Right cardiac atrium (tissue), 5 donors: ENCODE results near the gene REN. TPM values are rescaled to one million over a fixed set of nuclear protein-coding genes. Genes with fewer than 3 reads are reported as not detected.

ENCODE experiments used
- ATAC-seq, 2 donors: fragments of 200-7000 bp; cut with Tn5 transposase; one replicate each; pipeline versions ENCODE4 v1.8.0 to v1.9.1; 2020; ENCODE audit warnings: moderate library complexity in 2 of 2, mild to moderate bottlenecking in 1 of 2
- DNase-seq, 3 donors: peaks; one replicate each; pipeline ENCODE4 v3.0.0-alpha.2; 2020
- H3K27ac ChIP-seq: one replicate; pipeline ENCODE4 v1.5.1; 2013; ENCODE audit warnings: mild to moderate bottlenecking, low read length, control low read depth, moderate library complexity
- H3K27me3 ChIP-seq: one replicate; pipeline ENCODE4 v1.6.1; 2013; ENCODE audit not compliant: control insufficient read depth, insufficient read depth
- H3K4me1 ChIP-seq: one replicate; pipeline ENCODE4 v1.6.1; 2013; ENCODE audit warnings: low read length; ENCODE audit not compliant: control insufficient read depth, insufficient read depth
- H3K4me3 ChIP-seq: one replicate; pipeline ENCODE4 v1.5.1; 2013; ENCODE audit warnings: low read length, control low read depth
- H3K9me3 ChIP-seq: one replicate; pipeline ENCODE4 v1.6.1; 2013; ENCODE audit warnings: low read length; ENCODE audit not compliant: control insufficient read depth
- WGBS: extraction: QIAGEN DNeasy Blood & Tissue Kit; methylation state at CpG from one replicate; pipeline ENCODE4 v1.1.7; 2013; 5-methylcytosine and 5-hydroxymethylcytosine counted together
- intact Hi-C, 4 donors: fragments of 100-400 bp; cut with DNase I; formaldehyde crosslinking; loops; one replicate each; pipeline versions ENCODE4 v1.11.0 to v1.14.0; 2022 to 2023
- polyA plus RNA-seq: library from polyadenylated mRNA; stranded (reverse); fragments of 200-250 nt; gene quantifications from one replicate; pipeline ENCODE4 v1.2.3, GENCODE V29; 2013
- total RNA-seq, 4 donors: library from RNA; stranded (reverse); fragmentation: NEBNext Ultra II Directional; extraction: Animal tissue kit (Norgen Biotek cat#: 25700); gene quantifications; one replicate each; pipeline ENCODE4 v1.2.1, GENCODE V29; 2021
- donor health status: healthy with polysubstance abuse.
- donor health status: DM: no; HTN: yes; CAD: no.
- donor health status: DM: no; HTN: no; CAD: no.
- donor health status: DM: no; HTN: yes; CAD: no; lungs with severe emphysema.
- donor health status: DM: yes; HTN: yes; CAD: no.

REN gene
- total and polyA plus RNA-seq, 5 donors: 0.51 to 2.9 (median 0.95) TPM; not detected in 1

- Histone ChIP-seq H3K27me3 (no peaks in the 10 kb centered on the region), H3K9me3 (no peaks in the 10 kb centered on the region), H3K4me1 (no peaks in the 10 kb centered on the region), H3K27ac (no peak overlapping the region), H3K4me3 (no peak overlapping the region)
- intact Hi-C loops: no loop called here
- no peak for ATAC-seq
- no peak for DNase-seq
- 77% methylated on average over 12 of the region's 12 CpGs for WGBS
These were observed 35.4 kb upstream of the REN start for GRCh38 chr1:204201348-204202040.

GRCh38 chr1:204199579-204199978, 33.4 kb upstream of the REN start:
- DNase-seq: peak in 1 of 3 donors; percentile 64

GRCh38 chr1:204198348-204199340, 32.5 kb upstream of the REN start:
- DNase-seq: peak in 1 of 3 donors; percentile 53
- WGBS: 47% methylated on average over 18 of the region's 18 CpGs
- H3K9me3 ChIP-seq: no peaks in the 10 kb centered on the region
- H3K4me1 ChIP-seq: no peaks in the 10 kb centered on the region
- no peak overlapping the region for H3K27ac ChIP-seq
- no peak overlapping the region for H3K4me3 ChIP-seq
- H3K27me3 ChIP-seq: no peaks in the 10 kb centered on the region
- intact Hi-C loops: no loop called here
- peak; percentile 34 to 42 for ATAC-seq

More at GRCh38 chr1:204199579-204199978, 33.4 kb upstream of the REN start:
- intact Hi-C loops: no loop called here
- no peak overlapping the region for H3K27ac ChIP-seq
- WGBS: 68% methylated on average over 9 of the region's 9 CpGs
- no peaks in the 10 kb centered on the region for H3K9me3 ChIP-seq
- H3K27me3 ChIP-seq: no peaks in the 10 kb centered on the region
- H3K4me1 ChIP-seq: no peaks in the 10 kb centered on the region
- peak; percentile 49 to 55 for ATAC-seq
- H3K4me3 ChIP-seq: no peak overlapping the region

GRCh38 chr1:204197068-204197467, 30.9 kb upstream of the REN start:
- ATAC-seq (no peak), DNase-seq (no peak)
- intact Hi-C loops: no loop called here
- Histone ChIP-seq H3K9me3 (no peaks in the 10 kb centered on the region), H3K4me1 (no peaks in the 10 kb centered on the region), H3K27ac (no peak overlapping the region), H3K27me3 (no peaks in the 10 kb centered on the region), H3K4me3 (no peak overlapping the region)
- WGBS: 88% methylated on average over 5 of the region's 5 CpGs

- no peak within 1 kb of the TSS for H3K27ac ChIP-seq
- no peaks in the 10 kb centered on the region for H3K27me3 ChIP-seq
- no peak within 1 kb of the TSS for H3K4me3 ChIP-seq
- H3K4me1 ChIP-seq: no peaks in the 10 kb centered on the region
- WGBS: 59% methylated on average over 18 of the region's 18 CpGs
- ATAC-seq (no peak), DNase-seq (no peak)
- no peaks in the 10 kb centered on the region for H3K9me3 ChIP-seq
- intact Hi-C loops: no loop called here
These were observed 30.1 kb upstream of the REN start, which contains the start of gene KISS1 for GRCh38 chr1:204196068-204196795. TSS of gene KISS1 (minus strand) at chr1:204196491. CDS start at chr1:204192876, 3,615 bp downstream.

- Histone ChIP-seq H3K4me1 (no peaks in the 10 kb centered on the region), H3K4me3 (no peak overlapping the region), H3K27ac (no peak overlapping the region), H3K27me3 (no peaks in the 10 kb centered on the region), H3K9me3 (no peaks in the 10 kb centered on the region)
- DNase-seq: no peak
- 68% methylated on average over 7 of the region's 7 CpGs for WGBS
- ATAC-seq: no peak
- intact Hi-C loops: no loop called here
These were observed 28.6 kb upstream of the REN start for GRCh38 chr1:204194771-204195170.

- no peak for DNase-seq
- Histone ChIP-seq H3K9me3 (no peaks in the 10 kb centered on the region), H3K4me3 (no peak overlapping the region), H3K4me1 (no peaks in the 10 kb centered on the region), H3K27me3 (no peaks in the 10 kb centered on the region), H3K27ac (no peak overlapping the region)
- intact Hi-C loops: no loop called here
- 90% methylated on average over 2 of the region's 2 CpGs for WGBS
- ATAC-seq: no peak
These were observed 27.9 kb upstream of the REN start for GRCh38 chr1:204194080-204194479.

- intact Hi-C loops: no loop called here
- H3K27me3 ChIP-seq: no peaks in the 10 kb centered on the region
- ATAC-seq (no peak), DNase-seq (no peak)
- no peaks in the 10 kb centered on the region for H3K4me1 ChIP-seq
- H3K4me3 ChIP-seq: no peak overlapping the region
- H3K9me3 ChIP-seq: no peaks in the 10 kb centered on the region
- 78% methylated on average over 3 of the region's 3 CpGs for WGBS
- H3K27ac ChIP-seq: no peak overlapping the region
These were observed 26.6 kb upstream of the REN start for GRCh38 chr1:204192589-204193352.

- Histone ChIP-seq H3K9me3 (no peaks in the 10 kb centered on the region), H3K4me3 (no peak overlapping the region), H3K4me1 (no peaks in the 10 kb centered on the region), H3K27ac (no peak overlapping the region), H3K27me3 (no peaks in the 10 kb centered on the region)
- DNase-seq (no peak), ATAC-seq (no peak)
- 93% methylated on average over 2 of the region's 2 CpGs for WGBS
- intact Hi-C loops: no loop called here
These were observed 25.9 kb upstream of the REN start for GRCh38 chr1:204192046-204192445.

GRCh38 chr1:204191456-204191855, 25.3 kb upstream of the REN start:
- no peak overlapping the region for H3K27ac ChIP-seq
- no peak for ATAC-seq

More at GRCh38 chr1:204191456-204191855, 25.3 kb upstream of the REN start:
- H3K27me3 ChIP-seq: no peaks in the 10 kb centered on the region
- WGBS: 78% methylated on average over 7 of the region's 7 CpGs
- H3K4me3 ChIP-seq: no peak overlapping the region
- H3K9me3 ChIP-seq: no peaks in the 10 kb centered on the region
- intact Hi-C loops: no loop called here
- no peaks in the 10 kb centered on the region for H3K4me1 ChIP-seq
- DNase-seq: no peak
